Activated naive CD4-positive, alpha-beta T cell treated with anti-CD3 and anti-CD28 coated beads, Interleukin-2, amount 10 ng/mL, durations not matched to agents 7 days and 5 days (primary cell): ENCODE data around the gene RNU6-9.
"Not testable (repeated sequence)": the region's sequence is repeated elsewhere in the genome, so short reads cannot be mapped to it uniquely, and the experiment has no call there.

Experiments
- CTCF ChIA-PET: fragments of 350-600 bp; sonication (Branson Sonifier 250); formaldehyde crosslinking; loops from one replicate; lab custom pipeline; 2021; ENCODE audit warnings: antibody characterized with exemption; lab: Charles Lee
- DNase-seq: peaks from one replicate; pipeline ENCODE4 v3.0.0-alpha.2; 2020
- H3K27ac Mint-ChIP-seq: one replicate; pipeline ENCODE4 v1.8.0; 2021; ENCODE audit warnings: mild to moderate bottlenecking, moderate library complexity, mixed read lengths
- H3K27me3 Mint-ChIP-seq: one replicate; pipeline ENCODE4 v1.8.0; 2021; ENCODE audit warnings: mild to moderate bottlenecking, mixed read lengths
- H3K36me3 Mint-ChIP-seq: one replicate; pipeline ENCODE4 v1.8.0; 2021; ENCODE audit warnings: mixed read lengths
- H3K4me1 Mint-ChIP-seq: one replicate; pipeline ENCODE4 v1.8.0; 2021; ENCODE audit warnings: mixed read lengths
- H3K4me3 Mint-ChIP-seq: one replicate; pipeline ENCODE4 v1.8.0; 2021; ENCODE audit warnings: mild to moderate bottlenecking, moderate library complexity, mixed read lengths
- H3K9me3 Mint-ChIP-seq: one replicate; pipeline ENCODE4 v1.8.0; 2021; ENCODE audit warnings: mixed read lengths

Gene RNU6-9

GRCh38 chr19:878751-879561 is 14.3 kb upstream of the RNU6-9 start:
- not testable (repeated sequence) for DNase-seq, H3K9me3 Mint-ChIP-seq, H3K27ac Mint-ChIP-seq, H3K4me1 Mint-ChIP-seq, H3K27me3 Mint-ChIP-seq, H3K4me3 Mint-ChIP-seq
- CTCF ChIA-PET = interaction anchor here (1.5 kb wide), 1 partner anchor 16 kb away, joined by 8 read pairs; no protein-coding TSS in a partner anchor
- peaks cover 14% of the 10 kb centered on the region for H3K36me3 Mint-ChIP-seq

GRCh38 chr19:879711-880438 is 13.4 kb upstream of the RNU6-9 start:
- H3K27me3 Mint-ChIP-seq = no peaks in the 10 kb centered on the region
- H3K27ac Mint-ChIP-seq = no peak overlapping the region
- H3K9me3 Mint-ChIP-seq = no peaks in the 10 kb centered on the region
- no peak for DNase-seq
- H3K36me3 Mint-ChIP-seq = peaks cover 19% of the 10 kb centered on the region
- H3K4me1 Mint-ChIP-seq = peaks cover 2% of the 10 kb centered on the region
- no peak overlapping the region for H3K4me3 Mint-ChIP-seq
- CTCF ChIA-PET = interaction anchor here (0.8 to 1.5 kb wide), 2 partner anchors 17 to 23 kb away, joined by 3 to 8 read pairs; no protein-coding TSS in a partner anchor

- CTCF ChIA-PET = interaction anchor here (2.3 kb wide), 1 partner anchor 18 kb away, joined by 6 read pairs; no protein-coding TSS in a partner anchor
- Mint-ChIP-seq H3K4me1 (no peaks in the 10 kb centered on the region), H3K9me3 (no peaks in the 10 kb centered on the region), H3K27me3 (no peaks in the 10 kb centered on the region), H3K36me3 (peaks cover 23% of the 10 kb centered on the region), H3K4me3 (no peak overlapping the region), H3K27ac (no peak overlapping the region)
- no peak for DNase-seq
Observed at GRCh38 chr19:881385-882071, 11.8 kb upstream of the RNU6-9 start.

GRCh38 chr19:882871-883497 is 10.3 kb upstream of the RNU6-9 start:
- Mint-ChIP-seq H3K36me3 (peaks cover 27% of the 10 kb centered on the region), H3K9me3 (no peaks in the 10 kb centered on the region), H3K4me1 (no peaks in the 10 kb centered on the region), H3K27ac (no peak overlapping the region), H3K27me3 (no peaks in the 10 kb centered on the region), H3K4me3 (no peak overlapping the region)
- CTCF ChIA-PET = interaction anchor here (0.8 to 2.3 kb wide), 2 partner anchors 11 to 19 kb away, joined by 3 to 6 read pairs; no protein-coding TSS in a partner anchor
- DNase-seq = no peak

- H3K36me3 Mint-ChIP-seq = peaks cover 29% of the 10 kb centered on the region
- CTCF ChIA-PET = interaction anchor here (2.3 kb wide), 1 partner anchor 20 kb away, joined by 6 read pairs; no protein-coding TSS in a partner anchor
- H3K27ac Mint-ChIP-seq = no peak overlapping the region
- H3K27me3 Mint-ChIP-seq = no peaks in the 10 kb centered on the region
- no peak for DNase-seq
- H3K9me3 Mint-ChIP-seq = no peaks in the 10 kb centered on the region
- H3K4me3 Mint-ChIP-seq = no peak overlapping the region
- no peaks in the 10 kb centered on the region for H3K4me1 Mint-ChIP-seq
Observed at GRCh38 chr19:883661-884211, 9.5 kb upstream of the RNU6-9 start.

GRCh38 chr19:884420-885211 is 8.7 kb upstream of the RNU6-9 start:
- no peaks in the 10 kb centered on the region for H3K9me3 Mint-ChIP-seq
- no peak for DNase-seq
- CTCF ChIA-PET = no interaction called here
- no peak overlapping the region for H3K27ac Mint-ChIP-seq
- H3K27me3 Mint-ChIP-seq = no peaks in the 10 kb centered on the region
- no peaks in the 10 kb centered on the region for H3K4me1 Mint-ChIP-seq
- peaks cover 32% of the 10 kb centered on the region for H3K36me3 Mint-ChIP-seq
- H3K4me3 Mint-ChIP-seq = no peak overlapping the region

GRCh38 chr19:885536-886224 is 7.6 kb upstream of the RNU6-9 start:
- no peak for DNase-seq
- Mint-ChIP-seq H3K27ac (no peak overlapping the region), H3K9me3 (no peaks in the 10 kb centered on the region), H3K36me3 (peaks cover 39% of the 10 kb centered on the region), H3K4me3 (no peak overlapping the region), H3K4me1 (no peaks in the 10 kb centered on the region), H3K27me3 (no peaks in the 10 kb centered on the region)
- CTCF ChIA-PET = no interaction called here

GRCh38 chr19:887072-887471 is 6.2 kb upstream of the RNU6-9 start:
- Mint-ChIP-seq H3K27me3 (no peaks in the 10 kb centered on the region), H3K27ac (no peak overlapping the region), H3K4me3 (no peak overlapping the region), H3K4me1 (peaks cover 9% of the 10 kb centered on the region), H3K9me3 (no peaks in the 10 kb centered on the region), H3K36me3 (peaks cover 30% of the 10 kb centered on the region)
- no peak for DNase-seq
- CTCF ChIA-PET = no interaction called here

GRCh38 chr19:887599-887998 is 5.7 kb upstream of the RNU6-9 start:
- no peak overlapping the region for H3K27ac Mint-ChIP-seq
- no peaks in the 10 kb centered on the region for H3K27me3 Mint-ChIP-seq
- H3K36me3 Mint-ChIP-seq = peaks cover 29% of the 10 kb centered on the region
- CTCF ChIA-PET = no interaction called here
- H3K4me1 Mint-ChIP-seq = peaks cover 11% of the 10 kb centered on the region
- H3K4me3 Mint-ChIP-seq = no peak overlapping the region
- no peak for DNase-seq
- H3K9me3 Mint-ChIP-seq = no peaks in the 10 kb centered on the region

- no peak for DNase-seq
- H3K4me1 Mint-ChIP-seq = peaks cover 20% of the 10 kb centered on the region
- H3K27me3 Mint-ChIP-seq = no peaks in the 10 kb centered on the region
- peaks cover 31% of the 10 kb centered on the region for H3K36me3 Mint-ChIP-seq
- CTCF ChIA-PET = no interaction called here
- H3K9me3 Mint-ChIP-seq = no peaks in the 10 kb centered on the region
- H3K4me3 Mint-ChIP-seq = no peak overlapping the region
- no peak overlapping the region for H3K27ac Mint-ChIP-seq
Observed at GRCh38 chr19:888581-889385, 4.5 kb upstream of the RNU6-9 start.

- Mint-ChIP-seq H3K4me3 (no peak overlapping the region), H3K9me3 (no peaks in the 10 kb centered on the region), H3K27me3 (no peaks in the 10 kb centered on the region), H3K4me1 (peaks cover 24% of the 10 kb centered on the region), H3K36me3 (peaks cover 27% of the 10 kb centered on the region), H3K27ac (no peak overlapping the region)
- no peak for DNase-seq
- CTCF ChIA-PET = no interaction called here
Observed at GRCh38 chr19:889662-890295, 3.5 kb upstream of the RNU6-9 start.

GRCh38 chr19:890831-891230 is 2.5 kb upstream of the RNU6-9 start:
- H3K4me3 Mint-ChIP-seq = peak overlapping the region; percentile 66
- DNase-seq = no peak
- peak overlapping the region; percentile 71 for H3K27ac Mint-ChIP-seq
- peaks cover 24% of the 10 kb centered on the region for H3K36me3 Mint-ChIP-seq
- no peaks in the 10 kb centered on the region for H3K27me3 Mint-ChIP-seq
- peaks cover 24% of the 10 kb centered on the region for H3K4me1 Mint-ChIP-seq
- CTCF ChIA-PET = no interaction called here
- no peaks in the 10 kb centered on the region for H3K9me3 Mint-ChIP-seq
